Caco-2 (cell line): ENCODE results near the gene TIAM1. TPM values are rescaled to one million over a fixed set of nuclear protein-coding genes. Genes with fewer than 3 reads are reported as not detected.

Source experiments
- BruUV-seq: library from RNA; stranded (reverse); fragments of 400-500 nt; replicated peaks from 2 replicates; lab custom pipeline; 2021; lab: Mats Ljungman, UMichigan
- CTCF ChIA-PET: fragments of 300-600 bp; sonication (Branson Sonifier 250); formaldehyde crosslinking; loops from one replicate; lab custom pipeline; 2022; ENCODE audit warnings: antibody characterized with exemption; lab: Charles Lee
- POLR2A ChIA-PET: fragments of 300-600 bp; sonication (Branson Sonifier 250); formaldehyde crosslinking; loops from one replicate; lab custom pipeline; 2022; ENCODE audit warnings: antibody characterized with exemption; lab: Charles Lee
- DNase-seq, 2 experiments: peaks; one replicate each; pipeline versions ENCODE4 v3.0.0 to v3.0.0-alpha.2; 2020 to 2022
- H3K27me3 ChIP-seq: replicated peaks from 2 replicates; pipeline ENCODE4 v1.6.0; 2011; ENCODE audit warnings: low read length; ENCODE audit not compliant: control insufficient read depth, insufficient read depth
- H3K36me3 ChIP-seq: 2 replicates; pipeline ENCODE4 v1.5.1; 2011; ENCODE audit warnings: low read length; ENCODE audit not compliant: control insufficient read depth, insufficient read depth
- H3K4me1 ChIP-seq: fragments of 250-450 bp; sonication (Bioruptor Pico); 2 replicates; pipeline ENCODE4 v1.5.1; 2020; ENCODE audit warnings: mild to moderate bottlenecking
- H3K4me3 ChIP-seq: 2 replicates; pipeline ENCODE4 v1.5.1; 2011; ENCODE audit warnings: low read depth, mild to moderate bottlenecking, control low read depth, low read length
- H3K9me3 ChIP-seq: fragments of 250-450 bp; sonication (Bioruptor Pico); 2 replicates; pipeline ENCODE4 v1.5.1; 2020; ENCODE audit warnings: mild to moderate bottlenecking, moderate library complexity
- H3K27ac Mint-ChIP-seq: one replicate; pipeline ENCODE4 v1.8.0; 2022; ENCODE audit warnings: mixed read lengths; ENCODE audit not compliant: unreplicated experiment
- H3K27me3 Mint-ChIP-seq: one replicate; pipeline ENCODE4 v1.8.0; 2022; ENCODE audit warnings: mixed read lengths; ENCODE audit not compliant: insufficient read depth, unreplicated experiment
- H3K36me3 Mint-ChIP-seq: one replicate; pipeline ENCODE4 v1.8.0; 2022; ENCODE audit warnings: mild to moderate bottlenecking, mixed read lengths; ENCODE audit not compliant: insufficient read depth, unreplicated experiment
- H3K4me1 Mint-ChIP-seq: one replicate; pipeline ENCODE4 v1.8.0; 2022; ENCODE audit warnings: low read depth, mixed read lengths; ENCODE audit not compliant: unreplicated experiment
- H3K4me3 Mint-ChIP-seq: one replicate; pipeline ENCODE4 v1.8.0; 2022; ENCODE audit warnings: mild to moderate bottlenecking, moderate library complexity, mixed read lengths; ENCODE audit not compliant: unreplicated experiment
- H3K9me3 Mint-ChIP-seq: one replicate; pipeline ENCODE4 v1.8.0; 2022; ENCODE audit warnings: mixed read lengths; ENCODE audit not compliant: unreplicated experiment
- intact Hi-C: fragments of 100-400 bp; cut with micrococcal nuclease; formaldehyde crosslinking; loops from one replicate; pipeline ENCODE4 v1.10.0; 2022; ENCODE audit not compliant: unreplicated experiment
- total RNA-seq: library from RNA; stranded (reverse); gene quantifications from 2 replicates; pipeline ENCODE4 v1.2.3, GENCODE V29; 2022
- TF ChIP-seq, protein P1 (sequence below), 2 experiments: fragments of 200-600 bp in 1 of 2; IDR thresholded peaks; 1 replicate in 1 of 2; 2 replicates in 1 of 2; pipeline versions ENCODE4 v1.5.1 to v1.8.0; 2011 to 2022; ENCODE audit warnings: antibody characterized with exemption in 1 of 2, control low read depth in 1 of 2, inconsistent platforms in 1 of 2, low read depth in 1 of 2, low read length in 1 of 2, mild to moderate bottlenecking in 1 of 2, moderate library complexity in 1 of 2; ENCODE audit not compliant: insufficient read depth in 1 of 2, severe bottlenecking in 1 of 2, unreplicated experiment in 1 of 2

TIAM1 gene
- total RNA-seq, 1 experiment from 2014 or later: 5.2 TPM

DNA sequence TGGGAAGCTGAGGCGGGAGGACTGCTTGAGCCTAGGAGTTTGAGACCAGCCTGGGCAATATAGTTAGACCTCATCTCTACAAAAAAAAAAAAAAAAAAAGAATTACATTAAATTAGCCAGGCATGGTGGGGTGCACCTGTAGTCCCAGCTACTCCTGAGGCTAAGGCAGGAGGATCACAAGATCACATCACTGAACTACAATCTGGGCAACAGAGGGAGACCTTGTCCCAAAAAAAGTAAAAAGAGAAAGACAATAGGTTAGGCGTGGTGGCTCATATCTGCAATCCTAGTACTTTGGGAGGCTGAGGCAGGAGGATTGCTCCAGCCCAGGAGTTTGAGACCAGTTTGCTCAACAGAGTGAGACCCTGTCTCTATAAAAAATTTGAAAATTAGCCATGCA, 130.3 kb downstream of the TIAM1 start:
- no peaks in the 10 kb centered on the region for H3K9me3 Mint-ChIP-seq
- H3K4me3 Mint-ChIP-seq: no peak overlapping the region
- intact Hi-C loops: no loop called here
- CTCF ChIA-PET: no interaction called here
- no peaks in the 10 kb centered on the region for H3K36me3 Mint-ChIP-seq
- peak in 1 of 2 experiments; percentile 3 for DNase-seq
- no peaks in the 10 kb centered on the region for H3K36me3 ChIP-seq
- H3K4me1 Mint-ChIP-seq: no peaks in the 10 kb centered on the region
- H3K27ac Mint-ChIP-seq: no peak overlapping the region
- H3K4me3 ChIP-seq: no peak overlapping the region
- BruUV-seq: no TSS peak
- H3K9me3 ChIP-seq: no peaks in the 10 kb centered on the region
- POLR2A ChIA-PET: no interaction called here
- TF ChIP-seq, protein P1, sequence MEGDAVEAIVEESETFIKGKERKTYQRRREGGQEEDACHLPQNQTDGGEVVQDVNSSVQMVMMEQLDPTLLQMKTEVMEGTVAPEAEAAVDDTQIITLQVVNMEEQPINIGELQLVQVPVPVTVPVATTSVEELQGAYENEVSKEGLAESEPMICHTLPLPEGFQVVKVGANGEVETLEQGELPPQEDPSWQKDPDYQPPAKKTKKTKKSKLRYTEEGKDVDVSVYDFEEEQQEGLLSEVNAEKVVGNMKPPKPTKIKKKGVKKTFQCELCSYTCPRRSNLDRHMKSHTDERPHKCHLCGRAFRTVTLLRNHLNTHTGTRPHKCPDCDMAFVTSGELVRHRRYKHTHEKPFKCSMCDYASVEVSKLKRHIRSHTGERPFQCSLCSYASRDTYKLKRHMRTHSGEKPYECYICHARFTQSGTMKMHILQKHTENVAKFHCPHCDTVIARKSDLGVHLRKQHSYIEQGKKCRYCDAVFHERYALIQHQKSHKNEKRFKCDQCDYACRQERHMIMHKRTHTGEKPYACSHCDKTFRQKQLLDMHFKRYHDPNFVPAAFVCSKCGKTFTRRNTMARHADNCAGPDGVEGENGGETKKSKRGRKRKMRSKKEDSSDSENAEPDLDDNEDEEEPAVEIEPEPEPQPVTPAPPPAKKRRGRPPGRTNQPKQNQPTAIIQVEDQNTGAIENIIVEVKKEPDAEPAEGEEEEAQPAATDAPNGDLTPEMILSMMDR (IDR thresholded peaks at IDR 0.05; ENCODE audit: insufficient read depth in 1 of 2, low read depth in 1 of 2, low read length in 1 of 2, severe bottlenecking in 1 of 2, unreplicated experiment in 1 of 2): no peak
- no peaks in the 10 kb centered on the region for H3K27me3 Mint-ChIP-seq
- H3K4me1 ChIP-seq: no peaks in the 10 kb centered on the region
- no peaks in the 10 kb centered on the region for H3K27me3 ChIP-seq

DNA sequence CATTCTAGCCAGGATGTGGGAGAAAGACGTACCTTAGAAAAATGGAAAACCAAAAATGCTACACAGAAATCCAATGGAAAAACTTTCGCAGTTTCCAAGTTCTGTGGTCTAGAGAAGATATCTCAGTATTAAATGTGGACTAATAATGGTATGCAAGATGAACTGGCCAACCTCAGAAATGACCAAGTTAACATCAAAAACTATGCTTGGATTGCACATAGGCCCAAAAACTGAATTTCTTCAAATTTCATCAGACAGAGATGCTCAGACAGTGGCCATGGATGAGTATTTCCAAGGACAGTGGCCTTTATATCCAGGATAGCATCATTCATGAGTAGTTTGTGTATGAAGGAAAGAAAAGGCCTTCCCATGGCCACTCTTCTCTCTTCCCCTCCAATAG, 132.2 kb downstream of the TIAM1 start:
- H3K4me3 ChIP-seq: no peak overlapping the region
- no peaks in the 10 kb centered on the region for H3K36me3 Mint-ChIP-seq
- no peaks in the 10 kb centered on the region for H3K4me1 ChIP-seq
- no peaks in the 10 kb centered on the region for H3K9me3 ChIP-seq
- ChIA-PET CTCF (no interaction called here), POLR2A (no interaction called here)
- no peak for DNase-seq
- H3K27me3 Mint-ChIP-seq: no peaks in the 10 kb centered on the region
- H3K27me3 ChIP-seq: no peaks in the 10 kb centered on the region
- H3K4me1 Mint-ChIP-seq: no peaks in the 10 kb centered on the region
- intact Hi-C loops: no loop called here
- no peaks in the 10 kb centered on the region for H3K36me3 ChIP-seq
- no peaks in the 10 kb centered on the region for H3K9me3 Mint-ChIP-seq
- TF ChIP-seq, protein P1 (IDR thresholded peaks at IDR 0.05; ENCODE audit: insufficient read depth in 1 of 2, low read depth in 1 of 2, low read length in 1 of 2, severe bottlenecking in 1 of 2, unreplicated experiment in 1 of 2): no peak
- no peak overlapping the region for H3K4me3 Mint-ChIP-seq
- BruUV-seq: no TSS peak
- no peak overlapping the region for H3K27ac Mint-ChIP-seq

DNA sequence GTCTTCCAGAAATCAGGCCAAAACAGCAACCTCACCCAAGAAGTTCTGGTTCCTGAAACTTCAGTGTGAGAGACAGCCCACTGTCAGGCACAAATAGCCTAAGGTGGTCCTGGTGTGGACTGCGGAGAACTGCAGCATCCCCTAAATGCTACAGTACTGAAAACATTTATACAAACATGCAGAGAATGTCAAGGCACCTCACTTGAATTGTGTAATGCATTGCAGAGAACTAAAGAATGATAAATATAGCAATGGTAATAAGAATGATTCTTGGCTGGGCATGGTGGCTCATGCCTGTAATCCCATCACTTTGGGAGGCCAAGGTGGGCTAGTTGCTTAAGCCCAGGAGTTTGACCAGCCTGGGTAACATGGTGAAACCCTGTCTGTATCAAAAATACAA, 138.6 kb downstream of the TIAM1 start:
- no peaks in the 10 kb centered on the region for H3K27me3 ChIP-seq
- H3K36me3 ChIP-seq: no peaks in the 10 kb centered on the region
- Mint-ChIP-seq H3K36me3 (no peaks in the 10 kb centered on the region), H3K9me3 (no peaks in the 10 kb centered on the region), H3K4me1 (no peaks in the 10 kb centered on the region), H3K27me3 (no peaks in the 10 kb centered on the region), H3K27ac (no peak overlapping the region), H3K4me3 (no peak overlapping the region)
- DNase-seq: no peak
- no peak overlapping the region for H3K4me3 ChIP-seq
- BruUV-seq: no TSS peak
- H3K4me1 ChIP-seq: no peaks in the 10 kb centered on the region
- H3K9me3 ChIP-seq: no peaks in the 10 kb centered on the region
- POLR2A ChIA-PET: no interaction called here
- CTCF ChIA-PET: no interaction called here
- TF ChIP-seq, protein P1 (IDR thresholded peaks at IDR 0.05; ENCODE audit: insufficient read depth in 1 of 2, low read depth in 1 of 2, low read length in 1 of 2, severe bottlenecking in 1 of 2, unreplicated experiment in 1 of 2): no peak
- intact Hi-C loops: no loop called here
